Endothelial cell of umbilical vein (primary cell): ENCODE results near the gene ZFP42. TPM values are rescaled to one million over a fixed set of nuclear protein-coding genes. Genes with fewer than 3 reads are reported as not detected.

Experiments used
- BruUV-seq: library from RNA; stranded (reverse); fragments of 400-500 nt; replicated peaks from 2 replicates; lab custom pipeline; 2021; lab: Mats Ljungman, UMichigan
- CTCF ChIA-PET: fragments of 300-600, 350-600 bp; sonication (Branson Sonifier 250); formaldehyde crosslinking; loops from one replicate; lab custom pipeline; 2021; ENCODE audit warnings: antibody characterized with exemption, inconsistent platforms; lab: Charles Lee
- POLR2A ChIA-PET: fragments of 300-600, 350-600 bp; sonication (Branson Sonifier 250); formaldehyde crosslinking; loops from one replicate; lab custom pipeline; 2021; ENCODE audit warnings: antibody characterized with exemption, inconsistent platforms; lab: Charles Lee
- DNase-seq: peaks from one replicate; pipeline ENCODE4 v3.0.0-alpha.2; 2011; ENCODE audit warnings: low read depth, low spot score
- FAIRE-seq: peaks from 2 replicates; lab custom pipeline; 2011; peaks lifted over from hg19 to GRCh38; lab: Jason Lieb, UNC
- H2AFZ ChIP-seq: 2 replicates; pipeline ENCODE4 v1.6.0; 2012; ENCODE audit warnings: low read depth, low read length, control low read depth, inconsistent platforms
- H3K27ac ChIP-seq: 2 replicates; pipeline ENCODE4 v1.5.1; 2011; ENCODE audit warnings: low read depth, mild to moderate bottlenecking, control low read depth, low read length, moderate library complexity; ENCODE audit not compliant: insufficient read depth
- H3K27me3 ChIP-seq, 2 experiments: 2 replicates each; pipeline versions ENCODE4 v1.6.0 to v1.6.1; 2011; ENCODE audit warnings: low read length in 2 of 2, mixed read lengths in 1 of 2; ENCODE audit not compliant: control insufficient read depth in 2 of 2, insufficient read depth in 2 of 2
- H3K36me3 ChIP-seq, 2 experiments: 2 replicates in 1 of 2; 3 replicates in 1 of 2; pipeline ENCODE4 v1.5.1; 2011; ENCODE audit warnings: low read length in 2 of 2, mild to moderate bottlenecking in 1 of 2, moderate library complexity in 1 of 2; ENCODE audit not compliant: control insufficient read depth in 2 of 2, insufficient read depth in 2 of 2; ENCODE audit errors: extremely low read depth in 1 of 2
- H3K4me1 ChIP-seq: 3 replicates; pipeline ENCODE4 v1.5.1; 2011; ENCODE audit warnings: mild to moderate bottlenecking, low read length; ENCODE audit not compliant: control insufficient read depth, insufficient read depth; ENCODE audit errors: extremely low read depth
- H3K4me2 ChIP-seq: 2 replicates; pipeline ENCODE4 v1.6.1; 2011; ENCODE audit warnings: low read length, control low read depth, mixed read lengths; ENCODE audit not compliant: insufficient read depth
- H3K4me3 ChIP-seq, 3 experiments: fragments of 200-600 bp in 1 of 3; sonication (generic), shearing (Covaris generic) in 1 of 3; replicated peaks in 1 of 3; 2 replicates each; pipeline ENCODE4 v1.5.1; 2011 to 2016; ENCODE audit warnings: control low read depth in 3 of 3, low read length in 3 of 3, mild to moderate bottlenecking in 2 of 3, inconsistent platforms in 1 of 3, low read depth in 1 of 3, moderate library complexity in 1 of 3; ENCODE audit not compliant: insufficient read depth in 1 of 3
- H3K79me2 ChIP-seq: 2 replicates; pipeline ENCODE4 v1.6.0; 2012; ENCODE audit warnings: low read length, inconsistent platforms; ENCODE audit not compliant: control insufficient read depth, insufficient read depth
- H3K9ac ChIP-seq: replicated peaks from 2 replicates; pipeline ENCODE3; 2011; ENCODE audit warnings: low read length, control low read depth; ENCODE audit not compliant: insufficient read depth; ENCODE audit errors: extremely low read depth
- H3K9me1 ChIP-seq: replicated peaks from 3 replicates; pipeline ENCODE4 v1.6.0; 2011; ENCODE audit warnings: mild to moderate bottlenecking, low read length; ENCODE audit not compliant: control insufficient read depth, insufficient read depth; ENCODE audit errors: extremely low read depth
- H3K9me3 ChIP-seq: replicated peaks from 2 replicates; pipeline ENCODE4 v1.5.1; 2012; ENCODE audit warnings: low read length, inconsistent platforms; ENCODE audit not compliant: control insufficient read depth, insufficient read depth
- H4K20me1 ChIP-seq: replicated peaks from 2 replicates; pipeline ENCODE3; 2011; ENCODE audit warnings: mild to moderate bottlenecking, low read length; ENCODE audit not compliant: control insufficient read depth, insufficient read depth; ENCODE audit errors: extremely low read depth
- EZH2 ChIP-seq: IDR thresholded peaks from 2 replicates; pipeline ENCODE4 v1.6.1; 2012; ENCODE audit warnings: borderline replicate concordance, low read depth, mild to moderate bottlenecking, moderate library complexity, low read length, inconsistent platforms; ENCODE audit not compliant: severe bottlenecking
- FOS ChIP-seq: IDR thresholded peaks from 2 replicates; pipeline ENCODE4 v1.6.1; 2011; ENCODE audit warnings: mild to moderate bottlenecking, low read length, moderate library complexity, borderline replicate concordance; ENCODE audit not compliant: insufficient read depth
- GATA2 ChIP-seq: IDR thresholded peaks from 2 replicates; pipeline ENCODE4 v1.7.0; 2011; ENCODE audit warnings: low read depth, mild to moderate bottlenecking, moderate library complexity, mixed read lengths, low read length; ENCODE audit not compliant: insufficient read length, insufficient read depth
- JUN ChIP-seq: IDR thresholded peaks from 2 replicates; pipeline ENCODE4 v1.6.1; 2011; ENCODE audit warnings: borderline replicate concordance, low read depth; ENCODE audit not compliant: insufficient read length, insufficient read depth
- MYC ChIP-seq: IDR thresholded peaks from one replicate; pipeline ENCODE4 v1.6.1; 2011; ENCODE audit warnings: mild to moderate bottlenecking, low read depth, low read length
- POLR2A ChIP-seq: IDR thresholded peaks from 2 replicates; pipeline ENCODE4 v1.6.1; 2012; ENCODE audit warnings: low read depth, mild to moderate bottlenecking, control low read depth, low read length
- POLR2AphosphoS5 ChIP-seq: IDR thresholded peaks from 2 replicates; pipeline ENCODE4 v1.6.1; 2012; ENCODE audit warnings: low read depth, mild to moderate bottlenecking, control low read depth, low read length, moderate library complexity; ENCODE audit not compliant: insufficient read depth
- dilution Hi-C: fragments of 300-500 bp; cut with MboI; formaldehyde crosslinking; loops from one replicate; pipeline ENCODE4 v1.15.0; 2019; ENCODE audit warnings: low sequenced_read_pairs; ENCODE audit not compliant: extremely low pct_ligation_motif_present
- intact Hi-C: fragments of 100-400 bp; cut with micrococcal nuclease; formaldehyde crosslinking; loops from one replicate; pipeline ENCODE4 v1.10.0; 2022
- polyA plus RNA-seq, 4 experiments: library from polyadenylated mRNA; depleted of rRNA in 3 of 4; stranded (reverse) in 3 of 4; unstranded in 1 of 4; fragments of >200 nt; gene quantifications; 2 replicates each; pipeline versions ENCODE4 v1.2.1 to v1.2.3, GENCODE V29; 2011 to 2012; ENCODE audit warnings: missing spikeins in 1 of 4
- total RNA-seq: library from RNA; stranded (reverse); gene quantifications from 2 replicates; pipeline ENCODE4 v1.2.3, GENCODE V29; 2021
- TF ChIP-seq, protein P1 (sequence below): IDR thresholded peaks from 2 replicates; pipeline ENCODE4 v1.6.1; 2011; ENCODE audit not compliant: insufficient read depth, insufficient read length
- TF ChIP-seq, protein P2 (sequence below), 2 donors: IDR thresholded peaks; 1 replicate in 1 of 2; 2 replicates in 1 of 2; pipeline ENCODE4 v1.5.1; 2011; ENCODE audit warnings: low read length in 2 of 2, mild to moderate bottlenecking in 2 of 2, moderate library complexity in 2 of 2, control low read depth in 1 of 2, inconsistent platforms in 1 of 2, low read depth in 1 of 2; ENCODE audit not compliant: insufficient read depth in 1 of 2; ENCODE audit errors: extremely low read depth in 1 of 2

The ZFP42 gene
- total and polyA plus RNA-seq, 2 donors (not counting 3 experiments of a cell fraction or from before 2014, with no cell fraction given), result 0.04 TPM; not detected in 1

DNA sequence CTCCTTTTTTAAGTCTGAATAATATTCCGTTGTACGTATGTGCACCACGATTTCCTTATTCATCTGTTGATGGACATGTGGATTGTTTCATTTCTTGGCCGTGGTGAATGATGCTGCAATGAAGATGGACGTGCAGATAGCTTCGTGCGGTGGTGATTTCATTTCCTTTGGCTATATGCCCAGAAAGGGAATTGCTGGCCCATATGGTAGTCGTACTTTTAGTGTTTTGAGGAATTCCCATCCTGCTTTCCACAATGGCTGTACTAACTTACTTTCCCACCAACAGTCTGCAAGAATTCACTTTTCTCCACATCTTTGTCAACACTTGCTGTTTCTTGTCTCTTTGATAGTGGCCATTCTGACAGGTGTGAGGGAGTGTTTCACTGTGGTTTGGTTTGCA, 12.8 kb downstream of the ZFP42 start:
- H3K27me3 ChIP-seq, result no peaks in the 10 kb centered on the region
- H3K9me1 ChIP-seq, result no peaks in the 10 kb centered on the region
- no peak for DNase-seq
- CTCF ChIA-PET, result no interaction called here
- BruUV-seq, result no TSS peak
- H2AFZ ChIP-seq, result no peak overlapping the region
- no peak overlapping the region for H3K27ac ChIP-seq
- no peak for FAIRE-seq
- no peaks in the 10 kb centered on the region for H3K36me3 ChIP-seq
- H3K9ac ChIP-seq, result no peak overlapping the region
- peaks cover 6% of the 10 kb centered on the region for H3K9me3 ChIP-seq
- no peaks in the 10 kb centered on the region for H3K4me1 ChIP-seq
- no peak overlapping the region for H3K4me2 ChIP-seq
- intact Hi-C loops, result no loop called here
- no peaks in the 10 kb centered on the region for H4K20me1 ChIP-seq
- TF ChIP-seq JUN, result no peak
- no peak for TF ChIP-seq EZH2
- TF ChIP-seq, protein P1, sequence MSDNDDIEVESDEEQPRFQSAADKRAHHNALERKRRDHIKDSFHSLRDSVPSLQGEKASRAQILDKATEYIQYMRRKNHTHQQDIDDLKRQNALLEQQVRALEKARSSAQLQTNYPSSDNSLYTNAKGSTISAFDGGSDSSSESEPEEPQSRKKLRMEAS, result no peak
- no peak for TF ChIP-seq GATA2
- no peak for TF ChIP-seq FOS
- TF ChIP-seq MYC, result no peak
- no peak for TF ChIP-seq POLR2A
- TF ChIP-seq, protein P2, sequence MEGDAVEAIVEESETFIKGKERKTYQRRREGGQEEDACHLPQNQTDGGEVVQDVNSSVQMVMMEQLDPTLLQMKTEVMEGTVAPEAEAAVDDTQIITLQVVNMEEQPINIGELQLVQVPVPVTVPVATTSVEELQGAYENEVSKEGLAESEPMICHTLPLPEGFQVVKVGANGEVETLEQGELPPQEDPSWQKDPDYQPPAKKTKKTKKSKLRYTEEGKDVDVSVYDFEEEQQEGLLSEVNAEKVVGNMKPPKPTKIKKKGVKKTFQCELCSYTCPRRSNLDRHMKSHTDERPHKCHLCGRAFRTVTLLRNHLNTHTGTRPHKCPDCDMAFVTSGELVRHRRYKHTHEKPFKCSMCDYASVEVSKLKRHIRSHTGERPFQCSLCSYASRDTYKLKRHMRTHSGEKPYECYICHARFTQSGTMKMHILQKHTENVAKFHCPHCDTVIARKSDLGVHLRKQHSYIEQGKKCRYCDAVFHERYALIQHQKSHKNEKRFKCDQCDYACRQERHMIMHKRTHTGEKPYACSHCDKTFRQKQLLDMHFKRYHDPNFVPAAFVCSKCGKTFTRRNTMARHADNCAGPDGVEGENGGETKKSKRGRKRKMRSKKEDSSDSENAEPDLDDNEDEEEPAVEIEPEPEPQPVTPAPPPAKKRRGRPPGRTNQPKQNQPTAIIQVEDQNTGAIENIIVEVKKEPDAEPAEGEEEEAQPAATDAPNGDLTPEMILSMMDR (IDR thresholded peaks at IDR 0.05; ENCODE audit: extremely low read depth in 1 of 2, insufficient read depth in 1 of 2, low read depth in 1 of 2, low read length in 2 of 2), result no peak
- TF ChIP-seq POLR2AphosphoS5, result no peak
- H3K79me2 ChIP-seq, result no peaks in the 10 kb centered on the region
- H3K4me3 ChIP-seq, result no peak overlapping the region
- dilution Hi-C loops, result no loop called here
- POLR2A ChIA-PET, result no interaction called here
